Posterior vena cava (tissue), 2 donors: Measurements from ENCODE around the gene ATXN10. TPM values are rescaled to one million over a fixed set of nuclear protein-coding genes. Genes with fewer than 3 reads are reported as not detected.
"Not testable (repeated sequence)": the region's sequence is repeated elsewhere in the genome, so short reads cannot be mapped to it uniquely, and the experiment has no call there.

ENCODE experiments used
- DNase-seq: peaks from one replicate; pipeline ENCODE4 v3.0.0-alpha.2; 2020; ENCODE audit warnings: low spot score
- intact Hi-C, 2 donors: fragments of 100-400 bp; cut with DNase I; formaldehyde crosslinking; loops; one replicate each; pipeline versions ENCODE4 v1.14.1 to v1.14.2; 2022 to 2023
- total RNA-seq, 2 donors: library from RNA; stranded (reverse); fragmentation: NEBNext Ultra II Directional; extraction: Animal tissue kit (Norgen Biotek cat#: 25700); gene quantifications; one replicate each; pipeline ENCODE4 v1.2.1, GENCODE V29; 2021
- donor health status: DM: yes; HTN: yes; CAD: no.
- donor health status: DM: yes; HTN: yes; CAD: no.

The ATXN10 gene
- total RNA-seq, 2 donors from 2014 or later, result 108 to 117 TPM

DNA sequence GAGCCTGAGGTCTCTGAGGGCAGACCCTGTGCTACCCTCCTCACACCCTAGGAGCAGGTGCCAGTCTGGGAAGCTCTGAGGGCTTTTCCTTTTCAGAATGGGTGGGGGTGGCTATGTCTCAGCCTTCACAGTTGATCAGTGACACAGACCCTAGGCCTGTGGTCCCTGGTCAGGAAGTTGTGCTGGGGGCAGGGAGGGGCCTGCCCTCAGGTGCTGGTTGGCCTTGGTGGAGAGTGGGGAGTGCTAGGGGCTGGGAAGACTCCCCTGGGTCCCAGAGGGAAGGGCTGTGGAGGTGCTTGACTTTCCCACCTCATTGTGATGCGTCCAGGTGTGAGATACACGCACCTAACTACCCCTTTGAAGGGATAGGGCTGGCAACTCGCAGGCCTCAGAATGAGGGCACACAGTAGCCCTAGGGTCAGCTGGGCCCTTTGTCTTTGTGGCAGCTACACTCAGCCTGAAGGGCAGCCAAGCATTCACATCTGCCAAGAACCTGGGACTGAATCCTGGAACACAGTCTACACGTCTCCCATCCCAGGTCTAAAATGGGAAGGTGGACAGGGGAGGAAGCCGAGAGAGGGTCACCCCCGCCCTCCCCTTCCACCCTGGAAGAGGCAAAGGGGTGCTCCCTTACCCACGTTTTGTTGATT, 31.2 kb upstream of the ATXN10 start:
- intact Hi-C loops, result no loop called here
- DNase-seq, result no peak

- peak; percentile 57 for DNase-seq
- intact Hi-C loops, result no loop called here
Observed at GRCh38 chr22:45640941-45641621, 30.6 kb upstream of the ATXN10 start.

- intact Hi-C loops, result no loop called here
- DNase-seq, result no peak
Observed at GRCh38 chr22:45642986-45643385, 28.6 kb upstream of the ATXN10 start.

- DNase-seq, result no peak
- intact Hi-C loops, result no loop called here
Observed at GRCh38 chr22:45644714-45645113, 26.9 kb upstream of the ATXN10 start.

DNA sequence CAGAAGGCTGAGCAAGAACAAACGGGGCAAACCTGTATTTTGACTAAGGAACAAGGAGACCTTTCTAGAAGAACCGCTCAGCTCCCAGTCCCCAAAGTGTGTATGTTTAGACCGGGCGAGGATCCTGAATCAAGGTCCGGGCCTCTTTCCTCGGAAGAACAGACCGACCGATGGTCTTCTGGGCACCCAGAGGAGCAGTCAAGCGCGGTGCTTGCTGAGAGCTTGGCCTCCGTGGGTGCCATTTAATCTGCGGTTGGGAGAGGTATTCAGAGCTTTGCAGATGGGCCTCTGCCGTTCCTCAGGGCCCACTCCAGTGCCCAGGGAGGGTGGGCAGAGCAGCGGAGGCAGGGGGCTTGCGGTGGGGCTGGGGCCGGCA, 26.5 kb upstream of the ATXN10 start:
- intact Hi-C loops, result no loop called here
- DNase-seq, result no peak

DNA sequence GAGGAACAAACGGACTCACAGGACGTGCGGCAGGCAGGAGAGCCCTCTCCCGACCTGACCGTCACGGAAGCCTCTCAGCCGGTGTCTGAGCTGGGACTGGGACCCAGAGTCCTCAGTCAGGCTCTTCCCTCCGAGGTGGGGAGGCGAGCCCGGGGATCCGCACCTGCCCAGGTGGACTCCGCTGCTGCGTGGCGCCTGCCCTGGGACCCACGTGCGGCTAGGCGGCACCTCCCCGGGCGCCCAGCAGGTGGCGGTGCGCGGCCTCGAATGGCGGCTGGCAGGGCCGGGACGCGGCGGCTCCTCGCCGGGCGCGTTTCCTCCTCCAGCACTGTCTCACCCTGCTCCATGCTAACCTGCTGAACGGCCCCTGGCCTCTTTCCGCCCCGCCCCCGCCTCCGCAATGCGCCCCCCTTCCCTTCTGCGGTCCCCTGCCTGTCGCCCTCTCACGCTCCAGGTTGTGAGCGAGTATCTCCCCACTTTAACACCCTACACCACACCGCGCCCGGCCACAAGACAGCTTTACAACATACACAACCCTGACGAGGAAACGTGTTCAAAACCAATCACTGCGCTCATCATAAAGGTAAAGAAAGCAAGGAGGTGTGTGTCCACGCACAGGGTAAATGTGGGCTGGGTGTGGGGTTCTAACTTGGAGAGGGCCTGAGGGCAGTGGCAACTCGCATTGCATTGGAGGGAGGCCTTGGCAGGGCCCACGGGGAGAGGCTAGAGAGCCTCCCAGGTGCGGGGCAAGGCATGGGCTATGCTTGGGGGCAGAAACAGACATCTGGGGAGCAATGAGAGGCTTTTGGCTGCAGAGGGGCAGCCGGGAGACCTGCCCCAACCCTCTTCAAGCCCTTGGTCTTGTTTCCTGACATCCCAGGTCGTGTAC, 25.9 kb upstream of the ATXN10 start:
- intact Hi-C loops, result no loop called here

DNA sequence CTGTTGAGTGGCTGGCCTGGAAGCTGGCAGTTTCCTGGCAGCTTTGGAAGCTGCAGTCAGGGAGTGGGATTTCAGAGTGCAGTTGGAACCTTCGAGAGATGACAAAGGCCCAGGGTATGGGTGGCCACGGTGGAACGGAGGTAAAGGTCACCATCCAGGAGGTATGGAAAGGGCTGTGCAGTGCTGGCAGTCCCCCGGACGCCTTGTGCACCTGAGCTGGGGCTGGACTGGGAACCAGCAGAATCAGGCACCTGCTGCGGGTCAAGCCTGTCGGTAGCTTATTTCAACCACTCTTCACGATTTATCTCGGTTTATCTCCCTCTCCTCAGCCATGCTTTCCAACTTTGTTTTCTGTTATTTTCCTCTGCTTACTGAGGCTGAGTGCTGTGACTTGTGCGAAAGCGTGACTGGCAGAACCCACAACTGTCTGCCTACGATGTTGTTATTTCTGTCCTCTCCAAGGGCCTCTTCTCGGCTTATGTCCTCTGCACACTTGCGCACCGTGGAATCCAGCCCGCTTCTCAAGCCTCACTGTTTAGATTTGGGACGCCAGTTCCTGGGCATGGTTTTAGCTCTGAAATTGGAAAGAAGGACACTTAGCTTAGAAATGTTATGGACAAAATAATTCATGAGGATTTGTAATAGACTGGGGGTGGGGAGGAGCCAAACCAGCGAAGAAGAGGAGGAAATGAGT, 24.0 kb upstream of the ATXN10 start:
- intact Hi-C loops, result no loop called here
- DNase-seq, result peak; percentile 54

More for the DNA sequence above, 25.9 kb upstream of the ATXN10 start:
- DNase-seq, result peak; percentile 92

DNA sequence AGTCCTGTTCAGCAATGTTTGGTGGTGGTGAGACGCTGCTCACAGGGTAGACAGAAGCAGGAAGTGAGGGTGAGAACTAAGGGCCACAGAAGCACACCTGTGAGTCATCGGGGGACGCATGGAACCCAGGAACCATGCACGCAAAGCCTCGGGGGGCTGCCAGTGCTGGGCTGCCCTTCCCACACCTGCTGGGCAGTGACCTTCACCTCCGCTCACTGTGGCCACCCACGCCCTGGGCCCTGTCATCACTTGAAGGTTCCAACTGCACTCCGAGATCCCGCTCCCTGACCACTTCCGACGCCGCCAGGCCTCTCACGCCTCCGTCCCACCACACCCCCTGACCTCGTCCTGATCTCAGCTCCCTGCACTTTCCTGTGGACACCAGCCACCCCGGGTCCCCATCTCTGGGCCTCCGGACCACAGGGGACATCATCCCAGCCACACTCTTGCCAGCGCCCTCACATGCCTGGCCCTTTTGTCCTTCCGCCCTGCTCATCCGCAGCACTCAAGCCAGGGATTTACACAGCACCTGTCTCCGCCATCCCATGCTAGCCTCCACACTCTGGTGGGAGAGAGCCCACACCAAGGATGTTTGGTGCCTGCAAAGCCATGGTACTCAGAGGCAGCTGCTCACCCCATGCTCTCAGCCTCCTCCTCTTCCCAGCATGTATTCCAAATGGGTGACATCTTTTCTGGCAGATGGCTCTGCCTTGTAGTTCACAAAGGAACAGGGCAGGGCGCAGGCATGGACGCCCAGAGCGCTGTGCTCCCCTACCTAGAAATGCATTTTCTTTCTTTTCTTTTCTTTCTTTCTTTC, 23.1 kb upstream of the ATXN10 start:
- peak; percentile 52 for DNase-seq
- intact Hi-C loops, result no loop called here

GRCh38 chr22:45649809-45650208, 21.8 kb upstream of the ATXN10 start:
- intact Hi-C loops, result no loop called here
- DNase-seq, result peak; percentile 14

DNA sequence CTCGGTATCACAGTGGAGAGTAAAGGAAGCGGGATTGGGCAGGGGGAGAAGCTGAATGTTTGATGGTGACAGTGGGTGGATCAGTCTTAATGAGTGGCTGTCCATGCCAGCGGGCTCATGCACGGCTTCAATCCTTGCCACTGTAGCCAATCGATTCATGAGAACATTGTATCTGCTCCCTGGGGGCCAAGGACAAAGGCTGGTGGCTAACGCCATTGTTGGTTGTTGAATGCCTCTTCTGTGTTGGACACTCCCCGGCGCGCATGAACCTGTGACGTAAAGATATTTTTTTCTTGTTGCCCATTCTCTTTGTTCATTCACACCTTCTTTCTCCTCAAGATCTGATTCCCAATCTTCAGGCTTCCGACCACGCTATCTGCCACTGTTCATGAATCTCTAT, 20.9 kb upstream of the ATXN10 start:
- no peak for DNase-seq
- intact Hi-C loops, result no loop called here

DNA sequence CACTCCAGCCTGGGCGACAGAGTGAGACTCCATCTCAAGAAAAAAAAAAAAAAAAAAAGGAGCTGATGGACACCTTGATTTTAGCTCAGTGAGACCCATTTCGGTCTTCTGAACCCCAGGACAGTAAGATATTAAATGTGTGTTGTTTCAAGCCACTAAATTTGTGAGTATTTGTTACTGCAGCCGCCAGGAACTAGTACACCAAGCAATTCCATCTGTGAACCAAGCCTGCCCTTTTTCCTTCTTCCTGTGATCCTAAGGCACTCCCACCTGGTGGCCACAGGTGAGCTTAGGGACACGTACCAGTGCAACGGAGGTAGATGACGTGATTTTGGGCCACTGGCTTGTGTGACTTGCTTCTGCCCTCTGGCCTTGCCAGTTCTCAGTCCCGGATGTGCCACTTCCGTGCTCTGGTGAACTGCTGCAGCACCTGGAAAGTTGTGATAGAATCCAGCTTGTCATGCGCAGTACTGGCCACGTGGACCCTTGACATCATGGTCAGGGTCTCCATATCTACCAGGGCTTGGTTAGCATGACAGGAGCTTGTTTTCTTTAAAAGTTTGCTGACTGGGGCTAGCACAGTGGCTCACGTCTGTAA, 19.6 kb upstream of the ATXN10 start:
- no peak for DNase-seq
- intact Hi-C loops, result no loop called here

DNA sequence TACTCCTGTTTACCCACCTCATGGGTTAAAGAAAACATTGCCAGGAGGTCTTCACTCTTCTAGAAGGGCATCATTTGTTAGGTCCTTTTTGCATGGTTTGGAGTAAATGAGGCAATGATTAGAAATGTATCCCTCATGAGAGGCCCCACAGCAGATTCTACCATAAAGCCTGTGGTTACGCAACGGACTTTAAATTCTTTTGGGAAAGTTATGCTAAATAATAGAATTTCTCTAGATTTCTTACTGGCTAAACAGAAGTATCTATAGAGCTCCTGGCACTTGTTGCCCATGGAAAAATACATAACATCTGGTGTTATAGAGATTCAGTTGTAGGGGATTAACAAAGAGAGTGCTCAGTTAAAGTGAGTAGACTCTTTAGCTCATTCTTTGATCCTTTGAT, 15.1 kb upstream of the ATXN10 start:
- intact Hi-C loops, result no loop called here
- no peak for DNase-seq

DNA sequence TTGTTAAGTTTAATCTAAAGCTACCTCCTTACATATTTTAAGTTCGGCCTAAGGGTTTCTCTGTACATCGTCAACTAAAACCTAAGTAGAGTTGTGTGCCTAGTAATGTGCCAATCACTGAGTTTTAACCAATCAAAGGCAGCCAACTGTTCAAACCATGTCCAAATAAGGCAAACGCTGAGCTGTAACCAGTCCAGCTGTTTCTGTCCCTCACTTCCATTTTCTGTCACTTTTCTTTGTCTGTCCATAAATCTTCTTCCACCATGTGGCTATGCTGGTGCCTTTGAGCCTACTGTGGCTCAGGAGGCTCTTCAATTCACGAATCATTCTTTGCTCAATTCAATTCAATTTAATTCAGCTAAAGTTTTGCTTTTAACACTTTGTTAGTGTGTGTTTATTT, 13.9 kb upstream of the ATXN10 start:
- no peak for DNase-seq
- intact Hi-C loops, result no loop called here

DNA sequence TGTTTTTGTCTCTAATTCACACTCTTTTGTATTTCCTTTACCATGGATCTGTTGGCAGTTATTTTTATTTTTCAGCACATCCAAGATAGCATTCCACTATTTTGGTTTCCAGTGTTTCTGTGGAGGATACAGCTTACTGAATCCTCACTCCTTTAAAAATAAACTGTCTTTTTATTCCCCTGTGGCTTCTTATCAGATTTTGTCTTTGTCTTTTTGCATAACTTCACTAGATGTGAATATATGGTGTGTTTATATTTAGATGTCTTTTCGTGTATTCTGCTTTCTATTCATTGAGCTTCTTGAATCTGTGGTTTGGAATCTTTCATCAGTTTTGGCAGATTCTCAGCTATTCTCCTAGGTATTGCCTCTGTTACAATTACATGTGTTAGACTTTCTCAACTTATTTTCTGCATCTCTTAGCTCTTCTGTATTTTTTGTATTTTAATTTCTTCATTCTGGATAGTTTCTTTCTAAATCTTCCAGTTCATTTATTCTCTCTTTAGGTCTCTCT, 7.4 kb upstream of the ATXN10 start:
- intact Hi-C loops, result no loop called here
- DNase-seq, result no peak

DNA sequence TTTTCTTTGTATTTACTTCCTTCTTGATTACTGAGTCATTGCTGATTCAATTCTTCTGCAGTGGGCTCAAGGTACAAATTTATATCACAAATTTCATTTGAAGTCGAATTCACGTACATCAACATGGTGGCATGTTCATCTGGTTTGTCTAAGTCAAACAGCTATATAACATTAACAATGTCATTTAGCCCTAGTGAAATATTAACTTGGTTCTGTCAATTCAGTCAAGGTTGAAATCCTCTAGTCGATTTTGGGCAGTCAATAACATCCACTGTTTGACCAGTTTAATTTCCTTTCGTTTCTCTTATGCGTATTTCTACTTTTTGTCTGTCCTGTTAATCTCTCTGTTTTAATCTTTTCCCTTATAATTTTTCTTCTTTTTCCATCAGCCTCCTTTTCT, 4.1 kb upstream of the ATXN10 start:
- intact Hi-C loops, result no loop called here
- DNase-seq, result no peak

DNA sequence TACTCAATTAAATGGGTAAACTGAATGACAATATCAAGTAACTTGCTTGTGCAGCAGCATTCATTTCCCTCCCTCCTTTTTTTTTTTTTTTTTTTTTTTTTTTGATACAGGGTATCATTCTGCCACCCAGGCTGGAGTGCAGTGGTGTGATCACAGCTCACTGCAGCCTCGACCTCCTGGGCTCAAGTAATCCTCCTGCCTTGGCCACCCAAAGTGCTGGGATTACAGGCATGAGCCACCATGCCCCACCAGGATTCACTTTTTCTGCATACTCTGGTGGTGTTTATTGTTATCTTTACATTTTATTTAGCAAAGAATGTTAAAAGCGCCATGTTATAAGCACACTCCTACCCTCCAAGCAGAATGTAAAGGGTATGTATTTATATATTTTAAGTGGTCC, 1.3 kb upstream of the ATXN10 start:
- DNase-seq, intact Hi-C loops: not testable (repeated sequence)

- intact Hi-C loops, result no loop called here
- DNase-seq, result no peak
Observed at GRCh38 chr22:45670981-45671782, 452 bp upstream of the ATXN10 start.
